ENCODE measurements around the gene CDK13.

- TF ChIP-seq CTCF (IDR thresholded peaks at IDR 0.05; ENCODE audit: insufficient read depth, low read length) (no peak), POLR2AphosphoS5 (IDR thresholded peaks at IDR 0.05; ENCODE audit: low read depth) (no peak)
- TF ChIP-seq, protein P1, sequence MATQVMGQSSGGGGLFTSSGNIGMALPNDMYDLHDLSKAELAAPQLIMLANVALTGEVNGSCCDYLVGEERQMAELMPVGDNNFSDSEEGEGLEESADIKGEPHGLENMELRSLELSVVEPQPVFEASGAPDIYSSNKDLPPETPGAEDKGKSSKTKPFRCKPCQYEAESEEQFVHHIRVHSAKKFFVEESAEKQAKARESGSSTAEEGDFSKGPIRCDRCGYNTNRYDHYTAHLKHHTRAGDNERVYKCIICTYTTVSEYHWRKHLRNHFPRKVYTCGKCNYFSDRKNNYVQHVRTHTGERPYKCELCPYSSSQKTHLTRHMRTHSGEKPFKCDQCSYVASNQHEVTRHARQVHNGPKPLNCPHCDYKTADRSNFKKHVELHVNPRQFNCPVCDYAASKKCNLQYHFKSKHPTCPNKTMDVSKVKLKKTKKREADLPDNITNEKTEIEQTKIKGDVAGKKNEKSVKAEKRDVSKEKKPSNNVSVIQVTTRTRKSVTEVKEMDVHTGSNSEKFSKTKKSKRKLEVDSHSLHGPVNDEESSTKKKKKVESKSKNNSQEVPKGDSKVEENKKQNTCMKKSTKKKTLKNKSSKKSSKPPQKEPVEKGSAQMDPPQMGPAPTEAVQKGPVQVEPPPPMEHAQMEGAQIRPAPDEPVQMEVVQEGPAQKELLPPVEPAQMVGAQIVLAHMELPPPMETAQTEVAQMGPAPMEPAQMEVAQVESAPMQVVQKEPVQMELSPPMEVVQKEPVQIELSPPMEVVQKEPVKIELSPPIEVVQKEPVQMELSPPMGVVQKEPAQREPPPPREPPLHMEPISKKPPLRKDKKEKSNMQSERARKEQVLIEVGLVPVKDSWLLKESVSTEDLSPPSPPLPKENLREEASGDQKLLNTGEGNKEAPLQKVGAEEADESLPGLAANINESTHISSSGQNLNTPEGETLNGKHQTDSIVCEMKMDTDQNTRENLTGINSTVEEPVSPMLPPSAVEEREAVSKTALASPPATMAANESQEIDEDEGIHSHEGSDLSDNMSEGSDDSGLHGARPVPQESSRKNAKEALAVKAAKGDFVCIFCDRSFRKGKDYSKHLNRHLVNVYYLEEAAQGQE (IDR thresholded peaks at IDR 0.05; ENCODE audit: insufficient replicate concordance, low read depth), result no peak
These were observed 37.7 kb downstream of the CDK13 start for GRCh38 chr7:39987641-39988347.

All from HL-60 (cell line).